Small intestine (tissue), 7 donors: ENCODE results near the gene ADARB2. TPM values are rescaled to one million over a fixed set of nuclear protein-coding genes. Genes with fewer than 3 reads are reported as not detected.

Experiments
- DNase-seq, 2 donors: peaks; one replicate each; pipeline versions ENCODE4 v3.0.0 to v3.0.0-alpha.2; 2013
- FAIRE-seq: peaks from 2 replicates; lab custom pipeline; 2012; peaks lifted over from hg19 to GRCh38; lab: Jason Lieb, UNC
- H3K27ac ChIP-seq, 3 donors: one replicate each; pipeline ENCODE4 v1.5.1; 2013; ENCODE audit warnings: low read length in 2 of 3, mild to moderate bottlenecking in 2 of 3, control low read depth in 1 of 3, inconsistent platforms in 1 of 3, low read depth in 1 of 3, moderate library complexity in 1 of 3
- H3K27me3 ChIP-seq, 3 donors: one replicate each; pipeline ENCODE4 v1.6.1; 2013; ENCODE audit warnings: low read length in 3 of 3, inconsistent platforms in 1 of 3; ENCODE audit not compliant: control insufficient read depth in 3 of 3, insufficient read depth in 3 of 3
- H3K36me3 ChIP-seq, 3 donors: one replicate each; pipeline ENCODE4 v1.6.1; 2013; ENCODE audit warnings: low read length in 3 of 3, inconsistent platforms in 1 of 3, low read depth in 1 of 3, mild to moderate bottlenecking in 1 of 3, moderate library complexity in 1 of 3; ENCODE audit not compliant: control insufficient read depth in 3 of 3, insufficient read depth in 2 of 3
- H3K4me1 ChIP-seq, 3 donors: one replicate each; pipeline ENCODE4 v1.6.1; 2013; ENCODE audit warnings: low read length in 2 of 3, inconsistent platforms in 1 of 3, low read depth in 1 of 3, mild to moderate bottlenecking in 1 of 3, moderate library complexity in 1 of 3; ENCODE audit not compliant: control insufficient read depth in 3 of 3, insufficient read depth in 2 of 3
- H3K4me3 ChIP-seq, 3 donors: one replicate each; pipeline ENCODE4 v1.5.1; 2013; ENCODE audit warnings: low read length in 3 of 3, control low read depth in 1 of 3, inconsistent platforms in 1 of 3, low read depth in 1 of 3, mild to moderate bottlenecking in 1 of 3, moderate library complexity in 1 of 3
- H3K9me3 ChIP-seq, 2 donors: one replicate each; pipeline ENCODE4 v1.6.1; 2013; ENCODE audit warnings: low read depth in 1 of 2, low read length in 1 of 2; ENCODE audit not compliant: control insufficient read depth in 2 of 2, insufficient read depth in 1 of 2
- WGBS, 3 donors: extraction: QIAGEN DNeasy Blood & Tissue Kit; methylation state at CpG; one replicate each; pipeline ENCODE4 v1.1.7; 2013; 5-methylcytosine and 5-hydroxymethylcytosine counted together
- polyA plus RNA-seq, 4 donors: library from polyadenylated mRNA; stranded (reverse) in 3 of 4; unstranded in 1 of 4; fragments of 200-250 nt in 3 of 4; fragments of 120-200 nt in 1 of 4; gene quantifications; one replicate each; pipeline versions ENCODE4 v1.2.1 to v1.2.3, GENCODE V29; 2013
- donor health status: healthy with polysubstance abuse.
- donor health status: control.
- donor health status: control.
- donor health status: Bipolar disorder and iron deficiency.
- donor health status: healthy.

The ADARB2 gene
- polyA plus RNA-seq, 4 donors = 0.35 to 1.8 (median 0.94) TPM

DNA sequence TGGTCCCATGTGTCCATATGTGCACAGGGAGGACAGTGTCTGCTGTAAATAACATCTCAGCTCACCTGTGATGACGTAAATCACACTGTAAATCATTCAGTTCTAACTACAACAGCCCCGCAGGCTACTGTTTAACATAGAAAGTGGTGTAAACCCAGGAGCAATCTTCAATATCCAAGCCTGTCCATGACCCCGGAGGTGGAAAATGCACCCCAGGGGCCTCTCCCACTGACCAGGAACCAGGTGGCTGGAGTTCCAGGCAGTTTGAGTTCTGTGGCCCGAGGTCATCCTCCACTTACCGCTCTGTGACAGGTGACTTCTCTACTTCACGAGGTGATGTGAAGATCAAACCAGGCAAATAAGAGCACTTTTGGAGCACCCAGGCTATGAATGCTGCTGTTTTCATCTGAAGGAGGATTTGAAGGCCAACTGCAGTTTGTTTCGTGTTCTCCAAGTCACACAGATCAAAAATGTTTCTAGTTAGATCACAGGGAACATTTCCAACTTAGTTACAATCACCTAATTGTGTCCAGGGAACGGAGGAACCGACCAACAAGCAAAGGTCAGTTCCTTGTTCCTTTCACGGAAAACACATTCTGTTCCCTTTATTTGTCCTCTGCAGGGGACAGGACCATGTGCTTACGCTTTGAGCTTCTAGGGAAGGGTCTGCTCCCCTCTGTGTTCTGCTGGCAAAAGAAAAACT is 549.3 kb downstream of the ADARB2 start:
- Histone ChIP-seq H3K4me3 (no peak overlapping the region), H3K4me1 (peaks cover 0 to 10% (median 0%) of the 10 kb centered on the region in 3 donors), H3K9me3 (no peaks in the 10 kb centered on the region), H3K27me3 (peaks cover 0 to 2% (median 0%) of the 10 kb centered on the region in 3 donors), H3K27ac (peak overlapping the region in 1 of 3 donors; percentile 7), H3K36me3 (no peaks in the 10 kb centered on the region)
- FAIRE-seq (no peak), DNase-seq (peak; percentile 12 to 49)
- 22 to 56% (median 32%) methylated on average over 11 of the region's 11 CpGs for WGBS, 3 donors

DNA sequence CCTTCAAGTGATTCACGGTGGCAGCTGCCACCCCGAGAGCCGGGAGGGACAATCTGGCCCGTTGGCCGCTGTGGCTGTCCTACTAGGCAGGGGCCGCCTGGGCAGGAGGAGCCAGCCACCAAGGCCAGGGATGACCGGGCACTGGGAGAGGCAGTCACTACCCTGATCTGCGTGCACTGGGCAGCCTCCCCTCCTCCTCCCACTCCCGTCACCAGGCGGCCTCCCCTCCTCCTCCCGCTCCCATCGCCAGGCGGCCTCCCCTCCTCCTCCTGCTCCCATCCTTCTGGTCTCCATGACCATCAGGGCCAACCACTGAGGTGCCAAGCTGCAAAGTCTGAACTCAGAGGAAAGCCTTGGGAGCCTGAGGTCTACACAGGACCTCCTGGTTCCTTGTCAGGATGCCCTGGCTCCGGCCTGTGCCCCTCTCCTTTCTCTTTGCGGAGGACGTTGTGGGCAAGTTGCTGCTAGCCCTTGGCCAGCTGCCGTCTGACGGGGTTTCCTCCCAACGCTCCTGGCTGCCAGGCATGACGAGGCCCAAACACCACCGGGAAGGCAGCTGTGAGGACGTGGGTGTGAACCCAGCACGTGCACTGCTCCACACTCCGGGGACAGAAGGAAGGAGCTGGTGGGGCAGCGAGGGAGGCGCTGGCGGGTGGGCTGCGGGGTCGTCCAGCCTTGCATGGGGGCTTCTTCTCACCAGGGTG is 550.0 kb downstream of the ADARB2 start:
- H3K27ac ChIP-seq = peak overlapping the region in 1 of 3 donors; percentile 7
- FAIRE-seq (no peak), DNase-seq (no peak)
- peaks cover 0 to 2% (median 0%) of the 10 kb centered on the region in 3 donors for H3K27me3 ChIP-seq
- H3K4me1 ChIP-seq = peaks cover 0 to 11% (median 0%) of the 10 kb centered on the region in 3 donors
- no peak overlapping the region for H3K4me3 ChIP-seq
- no peaks in the 10 kb centered on the region for H3K36me3 ChIP-seq
- no peaks in the 10 kb centered on the region for H3K9me3 ChIP-seq
- WGBS, 3 donors = 79 to 89% (median 87%) methylated on average over 23 to 29 of the region's 29 CpGs

DNA sequence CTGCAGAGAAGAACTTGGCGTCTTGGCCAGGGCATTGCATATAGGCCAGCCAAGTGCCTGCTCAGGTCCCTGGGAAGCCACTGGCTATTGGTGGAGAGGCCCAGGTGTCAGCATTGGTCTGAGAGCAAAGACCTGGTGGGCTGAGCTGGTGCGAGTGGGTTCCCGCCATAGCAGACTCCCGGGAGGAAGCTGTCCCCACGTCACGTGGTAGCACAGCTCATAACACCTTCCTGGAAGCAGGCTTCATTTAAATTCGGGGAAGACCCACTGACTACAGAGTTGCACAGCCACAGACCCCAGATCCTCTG is 550.7 kb downstream of the ADARB2 start:
- H3K27me3 ChIP-seq = peaks cover 0 to 2% (median 0%) of the 10 kb centered on the region in 3 donors
- DNase-seq = no peak
- no peak overlapping the region for H3K4me3 ChIP-seq
- H3K9me3 ChIP-seq = no peaks in the 10 kb centered on the region
- 81 to 82% (median 81%) methylated on average over 6 to 7 of the region's 7 CpGs for WGBS, 3 donors
- H3K27ac ChIP-seq = no peak overlapping the region
- H3K36me3 ChIP-seq = no peaks in the 10 kb centered on the region
- FAIRE-seq = no peak
- peaks cover 0 to 11% (median 0%) of the 10 kb centered on the region in 3 donors for H3K4me1 ChIP-seq

DNA sequence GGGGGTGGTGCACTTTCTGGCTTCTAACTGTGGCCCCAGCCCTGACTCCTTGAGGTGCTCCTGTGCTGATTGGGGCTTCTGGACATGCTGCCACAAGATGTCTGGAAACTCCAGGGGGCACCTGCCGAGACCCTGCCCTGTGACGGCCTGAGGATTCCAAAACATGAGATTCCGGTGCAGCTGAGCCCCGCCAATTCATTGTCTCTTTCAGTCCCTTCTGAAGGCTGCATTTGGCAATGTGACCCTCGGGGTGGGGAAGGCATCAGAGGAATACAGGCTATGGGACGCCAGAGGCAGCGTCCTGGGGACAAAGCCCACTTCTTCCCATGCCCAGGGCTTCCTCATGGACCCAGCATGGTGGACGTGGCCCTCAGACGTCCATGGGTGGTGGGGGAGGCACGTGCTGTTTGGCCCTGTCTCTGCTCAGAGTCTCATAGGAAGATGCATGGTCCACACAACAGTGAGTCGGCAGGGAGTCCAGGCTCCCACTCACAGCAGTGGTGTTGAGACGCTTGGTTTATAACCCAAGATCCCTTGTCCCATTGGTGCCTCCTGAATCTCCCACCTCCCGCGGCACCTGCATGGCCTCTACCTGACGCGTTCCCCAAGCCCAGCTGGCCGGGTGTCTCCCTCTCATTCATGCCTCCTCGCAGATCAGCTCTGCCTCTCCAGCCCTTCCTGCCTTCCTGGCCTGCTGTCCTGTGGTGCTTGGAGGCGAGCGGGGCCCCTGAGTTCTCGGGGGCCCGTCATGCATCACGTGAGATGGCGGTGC is 551.2 kb downstream of the ADARB2 start:
- H3K4me1 ChIP-seq = peaks cover 0 to 11% (median 0%) of the 10 kb centered on the region in 3 donors
- peaks cover 0 to 2% (median 0%) of the 10 kb centered on the region in 3 donors for H3K27me3 ChIP-seq
- 87 to 91% (median 89%) methylated on average over 24 of the region's 24 CpGs for WGBS, 3 donors
- H3K36me3 ChIP-seq = no peaks in the 10 kb centered on the region
- no peaks in the 10 kb centered on the region for H3K9me3 ChIP-seq
- no peak overlapping the region for H3K4me3 ChIP-seq
- DNase-seq (no peak), FAIRE-seq (no peak)
- H3K27ac ChIP-seq = no peak overlapping the region

DNA sequence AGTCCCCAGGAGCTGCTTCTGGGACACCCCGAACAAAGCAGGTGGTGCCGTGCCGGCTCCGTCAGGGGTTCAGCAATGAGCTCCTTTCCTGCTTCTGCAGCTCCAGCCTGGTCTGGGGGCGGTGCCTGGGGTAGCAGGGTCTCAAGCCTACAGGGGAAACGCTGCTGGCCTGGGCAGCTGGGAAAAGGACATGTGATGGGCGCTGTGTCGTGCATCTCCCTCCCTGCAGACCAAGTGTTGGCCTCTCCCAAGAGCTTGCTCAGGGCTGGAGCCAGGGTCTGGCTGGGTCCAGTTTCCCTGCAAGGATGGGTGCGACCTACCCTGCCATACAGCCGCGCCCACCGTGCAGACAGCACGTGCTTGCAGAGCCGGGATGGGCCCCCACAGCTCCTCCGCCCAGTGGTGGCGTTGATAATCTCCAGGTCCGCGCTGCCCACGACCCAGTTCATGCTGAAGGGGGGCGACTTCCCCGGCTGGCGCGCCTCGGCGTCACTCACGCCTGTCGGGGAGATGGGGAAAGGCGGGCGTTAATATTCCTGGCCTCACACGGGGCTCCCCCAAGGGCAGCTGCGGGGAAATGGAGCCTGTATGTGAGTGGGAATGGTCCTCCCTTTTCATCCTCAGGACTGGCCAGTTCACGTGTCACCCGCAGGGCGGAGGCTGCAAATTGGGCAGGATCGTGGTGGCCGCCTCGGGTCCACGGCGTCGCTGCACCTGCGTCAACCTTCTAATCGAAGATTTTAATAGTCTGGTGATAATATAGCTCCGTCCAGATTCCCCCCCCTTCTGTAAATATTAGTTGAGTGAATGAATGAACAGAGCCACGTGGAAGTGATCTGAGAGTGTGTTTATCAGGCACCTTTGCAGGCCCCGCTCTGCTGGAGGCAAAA is 552.5 kb downstream of the ADARB2 start:
- Histone ChIP-seq H3K9me3 (no peaks in the 10 kb centered on the region), H3K36me3 (no peaks in the 10 kb centered on the region), H3K4me1 (peaks cover 0 to 11% (median 0%) of the 10 kb centered on the region in 3 donors), H3K4me3 (no peak overlapping the region), H3K27ac (no peak overlapping the region), H3K27me3 (peaks cover 0 to 2% (median 0%) of the 10 kb centered on the region in 3 donors)
- WGBS, 3 donors = 78 to 82% (median 80%) methylated on average over 43 to 45 of the region's 45 CpGs
- DNase-seq (no peak), FAIRE-seq (no peak)

DNA sequence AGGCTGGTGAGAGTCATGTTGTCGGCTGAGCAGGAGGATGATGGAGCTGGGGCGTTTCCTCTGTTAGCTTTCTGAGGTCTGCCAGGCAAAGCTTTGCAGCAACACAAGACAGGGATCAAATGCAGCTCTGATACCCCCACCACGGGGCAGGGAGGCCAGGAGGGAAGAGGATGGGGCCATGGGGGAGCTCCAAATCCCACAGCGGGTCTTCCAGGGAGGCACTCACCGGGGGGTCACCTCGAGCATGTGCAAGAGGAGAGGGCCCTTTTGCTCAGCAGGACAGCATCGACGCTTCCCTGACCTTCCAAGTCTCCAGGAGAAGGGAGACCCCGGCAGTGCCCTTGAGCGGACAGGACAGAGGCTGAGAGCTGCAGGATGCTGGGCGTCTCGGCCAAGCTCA is 553.6 kb downstream of the ADARB2 start:
- no peak for FAIRE-seq
- no peak for DNase-seq
- WGBS, 3 donors = 69 to 83% (median 82%) methylated on average over 12 of the region's 12 CpGs

DNA sequence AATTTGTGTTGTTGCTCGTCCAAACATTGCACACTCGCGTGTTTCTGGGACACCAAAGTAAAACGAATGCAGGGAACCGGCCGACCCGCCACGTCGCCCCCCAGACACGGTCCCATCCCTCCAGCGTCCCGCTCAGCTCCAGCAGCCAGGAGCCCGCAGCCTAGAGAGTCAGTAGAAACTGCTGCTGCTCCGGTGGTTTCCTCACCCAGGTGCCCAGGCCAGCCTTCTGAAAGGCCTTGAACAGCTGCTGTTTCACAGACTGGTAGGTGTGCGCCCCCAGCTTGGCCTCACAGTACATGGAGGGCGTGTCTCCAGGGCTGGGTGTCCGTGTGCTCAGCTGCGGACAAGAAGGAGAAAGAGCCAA is 554.3 kb downstream of the ADARB2 start:
- FAIRE-seq (no peak), DNase-seq (peak; percentile 5 to 45)
- Histone ChIP-seq H3K4me1 (peaks cover 0 to 8% (median 0%) of the 10 kb centered on the region in 3 donors), H3K27me3 (peaks cover 0 to 2% (median 0%) of the 10 kb centered on the region in 3 donors), H3K36me3 (no peaks in the 10 kb centered on the region), H3K4me3 (no peak overlapping the region), H3K9me3 (no peaks in the 10 kb centered on the region), H3K27ac (no peak overlapping the region)
- 67 to 80% (median 69%) methylated on average over 16 to 18 of the region's 18 CpGs for WGBS, 3 donors

More for the DNA sequence above, 553.6 kb downstream of the ADARB2 start:
- Histone ChIP-seq H3K9me3 (no peaks in the 10 kb centered on the region), H3K4me1 (peaks cover 0 to 11% (median 0%) of the 10 kb centered on the region in 3 donors), H3K27me3 (peaks cover 0 to 2% (median 0%) of the 10 kb centered on the region in 3 donors), H3K4me3 (no peak overlapping the region), H3K36me3 (no peaks in the 10 kb centered on the region), H3K27ac (no peak overlapping the region)
